ENCODE results near the gene PRSS8. TPM values are rescaled to one million over a fixed set of nuclear protein-coding genes. Genes with fewer than 3 reads are reported as not detected.

Gene PRSS8
- total RNA-seq, 1 experiment from 2014 or later: 42.6 TPM

GRCh38 chr16:31134625-31135534 is 647 bp downstream of the PRSS8 start:
- TSS peak; percentile 71 for BruUV-seq (replicated peaks)
- H3K36me3 ChIP-seq (ENCODE audit: control insufficient read depth in 1 of 2, insufficient read depth in 2 of 2, low read length in 2 of 2): peaks cover 8 to 14% of the 10 kb centered on the region in 2 experiments; a peak in 3 of 4 replicates
- DNase-seq (ENCODE audit: low read depth, low spot score) (no peak), ATAC-seq (peak; percentile 45)
- TF ChIP-seq SRF (IDR thresholded peaks at IDR 0.05; ENCODE audit: low read depth) (no peak), ZFX (IDR thresholded peaks at IDR 0.05) (0 out of 2 replicates have a peak, but pooled peaks have one; percentile 13), CBX3 (IDR thresholded peaks at IDR 0.05; ENCODE audit: low read depth) (no peak)
- intact Hi-C loops (cut with micrococcal nuclease): loop anchor here (5.0 kb wide), 2 partner anchors 63 to 322 kb away; partner anchors contain the start of genes ARMC5, ZNF646 and ZNF668
- CTCF ChIA-PET: interaction anchor here (1.0 to 1.2 kb wide), 4 partner anchors 17 to 326 kb away, joined by 3 to 6 read pairs (median 4); partner anchors contain the start of genes HSD3B7 and KAT8
- peak overlapping the region; percentile 44 for H3K27ac ChIP-seq (ENCODE audit: low read depth, low read length)
- RAD21 ChIA-PET (ENCODE audit: low non-redundant PET in 1 of 2, low total read pairs in 2 of 2, uncharacterized antibody in 2 of 2, unreplicated experiment in 2 of 2): interaction anchor here in 1 of 2 experiments (2.0 kb wide), 1 partner anchor 17 kb away, joined by 4 read pairs; the partner anchor contains the start of gene KAT8
- H3K9ac ChIP-seq (ENCODE audit: low read length): peak overlapping the region; percentile 78
- H3K9me3 ChIP-seq (ENCODE audit: control insufficient read depth in 1 of 2, insufficient read depth in 1 of 2, low read depth in 1 of 2, low read length in 2 of 2): no peaks in the 10 kb centered on the region
- no peaks in the 10 kb centered on the region for H3K9me2 ChIP-seq (ENCODE audit: insufficient read depth)
- H3K27me3 ChIP-seq (ENCODE audit: insufficient read depth, low read length): no peaks in the 10 kb centered on the region
- H3K79me2 ChIP-seq (ENCODE audit: insufficient read depth, low read length): peaks cover 7% of the 10 kb centered on the region; the same call in 1 of the 2 replicates
- no peak overlapping the region for H2AFZ ChIP-seq (ENCODE audit: low read depth, low read length, poor library complexity, severe bottlenecking)
- POLR2A ChIA-PET: interaction anchor here (0.6 to 9.9 kb wide), 7 partner anchors 8 to 308 kb away, joined by 3 to 84 read pairs (median 7); partner anchors contain the start of genes KAT8 and ZNF843
- H3K4me1 ChIP-seq (ENCODE audit: control insufficient read depth in 1 of 2, insufficient read depth in 2 of 2, low read length in 2 of 2): peaks cover 48 to 69% of the 10 kb centered on the region in 2 experiments
- H3K4me2 ChIP-seq (ENCODE audit: low read length): peak overlapping the region; percentile 99
- H3K4me3 ChIP-seq (replicated peaks in 1 of 2; ENCODE audit: low read depth in 1 of 2, low read length in 2 of 2): peak overlapping the region; percentile 70 to 74
- H4K20me1 ChIP-seq (ENCODE audit: insufficient read depth): no peaks in the 10 kb centered on the region

DNA sequence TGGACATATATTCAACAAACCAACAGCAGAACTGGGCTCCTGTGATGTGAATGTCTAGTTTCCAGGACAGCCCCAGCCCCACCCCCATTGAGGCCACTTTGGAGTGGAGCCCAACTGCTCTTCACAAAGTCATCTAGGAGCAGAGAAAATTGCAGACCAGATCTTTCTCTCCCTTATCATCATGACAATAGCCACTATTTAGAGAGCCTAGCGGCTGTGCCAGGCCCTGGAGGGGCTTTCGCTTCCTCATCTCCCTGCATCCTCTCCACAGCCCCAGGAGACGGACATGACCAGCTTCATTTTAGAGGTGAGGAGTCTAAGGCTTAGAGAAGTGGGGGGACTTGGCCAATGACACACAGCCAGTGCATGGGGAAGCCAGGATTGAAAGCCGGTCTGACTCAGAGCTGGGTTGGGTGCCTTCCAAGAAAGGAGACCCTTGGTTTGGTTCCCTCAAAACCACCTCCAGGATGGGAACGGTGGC is 1.4 kb downstream of the PRSS8 start:
- H3K9me2 ChIP-seq (ENCODE audit: insufficient read depth): no peaks in the 10 kb centered on the region
- intact Hi-C loops (cut with micrococcal nuclease): no loop called here
- no TSS peak for BruUV-seq (replicated peaks)
- POLR2A ChIA-PET: interaction anchor here (0.6 to 9.9 kb wide), 5 partner anchors 8 to 40 kb away, joined by 3 to 84 read pairs (median 8); partner anchors contain the start of gene KAT8
- H3K9ac ChIP-seq (ENCODE audit: low read length): peak overlapping the region; percentile 78; the same call in 1 of the 2 replicates
- H3K4me3 ChIP-seq (replicated peaks in 1 of 2; ENCODE audit: low read depth in 1 of 2, low read length in 2 of 2): peak overlapping the region; percentile 70 to 74; a peak in 3 of 4 replicates
- no peak for DNase-seq (ENCODE audit: low read depth, low spot score)
- H3K27ac ChIP-seq (ENCODE audit: low read depth, low read length): peak overlapping the region; percentile 44; the same call in 1 of the 2 replicates
- RAD21 ChIA-PET (ENCODE audit: low non-redundant PET in 1 of 2, low total read pairs in 2 of 2, uncharacterized antibody in 2 of 2, unreplicated experiment in 2 of 2): interaction anchor here in 1 of 2 experiments (2.0 kb wide), 1 partner anchor 17 kb away, joined by 4 read pairs; the partner anchor contains the start of gene KAT8
- peak overlapping the region; percentile 99 for H3K4me2 ChIP-seq (ENCODE audit: low read length)
- ATAC-seq: no peak
- no peaks in the 10 kb centered on the region for H3K9me3 ChIP-seq (ENCODE audit: control insufficient read depth in 1 of 2, insufficient read depth in 1 of 2, low read depth in 1 of 2, low read length in 2 of 2)
- peaks cover 42 to 61% of the 10 kb centered on the region in 2 experiments for H3K4me1 ChIP-seq (ENCODE audit: control insufficient read depth in 1 of 2, insufficient read depth in 2 of 2, low read length in 2 of 2)
- H2AFZ ChIP-seq (ENCODE audit: low read depth, low read length, poor library complexity, severe bottlenecking): no peak overlapping the region
- H3K36me3 ChIP-seq (ENCODE audit: control insufficient read depth in 1 of 2, insufficient read depth in 2 of 2, low read length in 2 of 2): peaks cover 8 to 14% of the 10 kb centered on the region in 2 experiments; a peak in 3 of 4 replicates
- TF ChIP-seq JUND (IDR thresholded peaks at IDR 0.05) (no peak), SIN3A (IDR thresholded peaks at IDR 0.05; ENCODE audit: low read depth) (no peak), FOSL1 (IDR thresholded peaks at IDR 0.05; ENCODE audit: low read depth) (no peak), EZH2 (IDR thresholded peaks at IDR 0.05) (no peak), CEBPB (IDR thresholded peaks at IDR 0.05; ENCODE audit: low read depth) (no peak), ATF3 (IDR thresholded peaks at IDR 0.05) (no peak), EGR1 (IDR thresholded peaks at IDR 0.05; ENCODE audit: low read depth) (no peak)
- TF ChIP-seq, protein P1, sequence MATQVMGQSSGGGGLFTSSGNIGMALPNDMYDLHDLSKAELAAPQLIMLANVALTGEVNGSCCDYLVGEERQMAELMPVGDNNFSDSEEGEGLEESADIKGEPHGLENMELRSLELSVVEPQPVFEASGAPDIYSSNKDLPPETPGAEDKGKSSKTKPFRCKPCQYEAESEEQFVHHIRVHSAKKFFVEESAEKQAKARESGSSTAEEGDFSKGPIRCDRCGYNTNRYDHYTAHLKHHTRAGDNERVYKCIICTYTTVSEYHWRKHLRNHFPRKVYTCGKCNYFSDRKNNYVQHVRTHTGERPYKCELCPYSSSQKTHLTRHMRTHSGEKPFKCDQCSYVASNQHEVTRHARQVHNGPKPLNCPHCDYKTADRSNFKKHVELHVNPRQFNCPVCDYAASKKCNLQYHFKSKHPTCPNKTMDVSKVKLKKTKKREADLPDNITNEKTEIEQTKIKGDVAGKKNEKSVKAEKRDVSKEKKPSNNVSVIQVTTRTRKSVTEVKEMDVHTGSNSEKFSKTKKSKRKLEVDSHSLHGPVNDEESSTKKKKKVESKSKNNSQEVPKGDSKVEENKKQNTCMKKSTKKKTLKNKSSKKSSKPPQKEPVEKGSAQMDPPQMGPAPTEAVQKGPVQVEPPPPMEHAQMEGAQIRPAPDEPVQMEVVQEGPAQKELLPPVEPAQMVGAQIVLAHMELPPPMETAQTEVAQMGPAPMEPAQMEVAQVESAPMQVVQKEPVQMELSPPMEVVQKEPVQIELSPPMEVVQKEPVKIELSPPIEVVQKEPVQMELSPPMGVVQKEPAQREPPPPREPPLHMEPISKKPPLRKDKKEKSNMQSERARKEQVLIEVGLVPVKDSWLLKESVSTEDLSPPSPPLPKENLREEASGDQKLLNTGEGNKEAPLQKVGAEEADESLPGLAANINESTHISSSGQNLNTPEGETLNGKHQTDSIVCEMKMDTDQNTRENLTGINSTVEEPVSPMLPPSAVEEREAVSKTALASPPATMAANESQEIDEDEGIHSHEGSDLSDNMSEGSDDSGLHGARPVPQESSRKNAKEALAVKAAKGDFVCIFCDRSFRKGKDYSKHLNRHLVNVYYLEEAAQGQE (IDR thresholded peaks at IDR 0.05; ENCODE audit: low read depth): no peak
- TF ChIP-seq, protein P2, sequence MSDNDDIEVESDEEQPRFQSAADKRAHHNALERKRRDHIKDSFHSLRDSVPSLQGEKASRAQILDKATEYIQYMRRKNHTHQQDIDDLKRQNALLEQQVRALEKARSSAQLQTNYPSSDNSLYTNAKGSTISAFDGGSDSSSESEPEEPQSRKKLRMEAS (IDR thresholded peaks at IDR 0.05): no peak
- CTCF ChIA-PET: interaction anchor here (1.0 to 1.2 kb wide), 4 partner anchors 17 to 326 kb away, joined by 3 to 6 read pairs (median 4); partner anchors contain the start of genes HSD3B7 and KAT8
- H3K79me2 ChIP-seq (ENCODE audit: insufficient read depth, low read length): peaks cover 7% of the 10 kb centered on the region; the same call in 1 of the 2 replicates
- no peaks in the 10 kb centered on the region for H3K27me3 ChIP-seq (ENCODE audit: insufficient read depth, low read length)
- H4K20me1 ChIP-seq (ENCODE audit: insufficient read depth): no peaks in the 10 kb centered on the region

Data from HCT116 (cell line).